ENCODE results near the gene TTC12.

Gene TTC12

GRCh38 chr11:113324250-113324649 is 9.9 kb downstream of the TTC12 start:
- no peak for DNase-seq (ENCODE audit: low read depth in 2 of 2)

DNA sequence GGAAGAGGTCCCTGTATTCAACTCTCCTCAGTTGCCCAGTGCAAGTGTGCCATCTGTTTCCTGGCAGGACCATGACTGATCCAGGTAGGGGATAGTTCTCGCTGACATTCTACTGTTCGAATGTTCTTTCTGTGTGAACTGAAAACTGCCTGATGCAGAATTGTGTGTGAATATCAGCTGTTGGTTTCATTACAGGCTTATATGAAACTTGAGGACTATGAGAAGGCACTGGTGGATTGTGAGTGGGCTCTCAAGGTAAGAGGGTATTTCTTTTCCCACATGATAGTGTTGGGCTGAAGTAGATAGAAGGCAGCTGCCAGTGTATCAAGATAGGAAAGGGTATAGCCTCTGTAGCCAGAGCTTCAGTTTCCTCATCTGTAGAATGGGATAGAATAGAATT is 15.3 kb downstream of the TTC12 start:
- DNase-seq (ENCODE audit: low read depth in 2 of 2), result no peak

DNA sequence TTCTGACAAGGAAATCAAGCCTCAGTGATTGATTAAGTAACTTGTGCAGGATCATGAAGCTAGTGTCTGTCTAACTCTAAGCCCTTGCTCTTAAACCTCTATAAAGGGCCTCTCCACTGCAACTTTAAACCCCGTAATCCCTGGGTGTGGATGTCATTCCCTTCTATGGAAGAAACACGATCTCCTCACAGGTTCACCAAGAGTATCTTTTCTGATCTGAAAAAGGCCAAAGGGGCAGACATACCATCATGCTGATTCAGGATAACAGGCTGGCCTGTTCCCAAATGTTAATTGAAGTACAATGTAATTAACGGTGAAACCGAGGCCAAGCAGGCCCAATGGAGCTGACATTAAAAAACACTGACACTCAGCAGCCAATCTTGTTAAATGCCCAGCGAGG is 17.1 kb downstream of the TTC12 start:
- DNase-seq (ENCODE audit: low read depth in 2 of 2), result no peak

- no peak for DNase-seq (ENCODE audit: low read depth in 2 of 2)
Observed at GRCh38 chr11:113332023-113332422, 17.6 kb downstream of the TTC12 start.

DNA sequence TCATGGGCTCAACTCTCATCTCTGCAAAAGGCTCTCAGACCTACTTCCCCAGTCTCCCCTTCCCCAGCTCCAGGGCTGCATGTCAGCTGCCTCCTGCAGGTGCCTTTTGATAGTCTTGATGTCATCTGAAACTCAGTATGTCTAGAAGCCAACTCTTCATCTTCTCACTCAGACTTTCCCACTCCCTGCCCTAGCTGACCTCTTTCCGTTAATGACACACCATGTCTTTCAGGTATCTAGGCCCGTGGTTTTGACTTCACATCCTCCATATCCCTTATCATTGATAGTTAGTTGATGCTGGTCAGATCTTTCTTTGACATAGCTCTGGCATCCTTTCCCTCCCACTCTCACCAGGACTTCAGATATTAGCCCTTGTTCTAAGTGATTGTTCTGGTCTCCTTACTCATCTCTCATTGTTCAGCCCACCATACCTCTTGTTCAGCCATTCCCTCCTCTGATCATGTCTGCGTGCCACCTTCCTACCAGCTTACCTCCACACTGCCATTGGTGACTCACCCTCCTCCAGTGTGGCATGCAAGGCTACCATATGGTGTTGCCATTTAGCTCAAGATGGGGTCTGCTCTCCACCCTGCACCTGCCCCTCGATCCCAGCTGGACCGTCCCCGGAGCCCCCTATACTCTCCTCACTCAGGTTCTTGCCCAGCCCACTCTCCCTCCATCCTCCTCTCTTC is 18.4 kb downstream of the TTC12 start:
- DNase-seq (ENCODE audit: low read depth in 2 of 2), result no peak

- no peak for DNase-seq (ENCODE audit: low read depth in 2 of 2)
Observed at GRCh38 chr11:113334183-113334582, 19.8 kb downstream of the TTC12 start.

- no peak for DNase-seq (ENCODE audit: low read depth in 2 of 2)
Observed at GRCh38 chr11:113338730-113339129, 24.3 kb downstream of the TTC12 start.

DNA sequence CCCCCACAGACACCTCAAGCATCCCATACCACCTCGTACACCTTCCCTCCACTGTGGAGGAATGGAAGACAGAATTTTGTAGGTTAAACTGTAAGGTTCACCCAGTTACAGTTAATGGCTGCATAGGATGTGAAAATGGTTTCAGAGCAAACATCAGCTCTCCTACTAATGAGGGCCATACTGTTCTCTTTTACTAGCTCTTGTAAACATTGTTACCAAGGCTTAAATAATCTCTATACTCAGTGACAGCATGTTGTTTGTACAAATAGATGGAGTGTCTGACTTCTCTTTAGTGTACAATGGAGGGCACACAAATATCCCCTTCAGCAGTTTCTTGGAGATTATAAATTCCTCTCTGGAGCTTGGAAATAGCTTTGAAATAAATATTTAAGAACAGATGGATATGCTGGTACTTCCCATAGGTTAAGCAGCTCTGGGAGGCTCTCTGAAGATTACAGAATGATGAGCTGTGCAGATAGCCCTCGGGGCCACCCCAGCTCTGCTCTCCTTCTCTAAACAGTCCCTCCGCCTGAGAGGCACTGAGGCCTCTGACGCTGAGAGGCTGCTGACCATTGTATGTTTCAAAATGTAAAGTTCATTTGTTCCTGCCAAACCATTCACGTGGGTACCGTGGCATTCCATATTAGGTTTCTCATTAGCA is 25.7 kb downstream of the TTC12 start:
- DNase-seq (ENCODE audit: low read depth in 2 of 2), result no peak

DNA sequence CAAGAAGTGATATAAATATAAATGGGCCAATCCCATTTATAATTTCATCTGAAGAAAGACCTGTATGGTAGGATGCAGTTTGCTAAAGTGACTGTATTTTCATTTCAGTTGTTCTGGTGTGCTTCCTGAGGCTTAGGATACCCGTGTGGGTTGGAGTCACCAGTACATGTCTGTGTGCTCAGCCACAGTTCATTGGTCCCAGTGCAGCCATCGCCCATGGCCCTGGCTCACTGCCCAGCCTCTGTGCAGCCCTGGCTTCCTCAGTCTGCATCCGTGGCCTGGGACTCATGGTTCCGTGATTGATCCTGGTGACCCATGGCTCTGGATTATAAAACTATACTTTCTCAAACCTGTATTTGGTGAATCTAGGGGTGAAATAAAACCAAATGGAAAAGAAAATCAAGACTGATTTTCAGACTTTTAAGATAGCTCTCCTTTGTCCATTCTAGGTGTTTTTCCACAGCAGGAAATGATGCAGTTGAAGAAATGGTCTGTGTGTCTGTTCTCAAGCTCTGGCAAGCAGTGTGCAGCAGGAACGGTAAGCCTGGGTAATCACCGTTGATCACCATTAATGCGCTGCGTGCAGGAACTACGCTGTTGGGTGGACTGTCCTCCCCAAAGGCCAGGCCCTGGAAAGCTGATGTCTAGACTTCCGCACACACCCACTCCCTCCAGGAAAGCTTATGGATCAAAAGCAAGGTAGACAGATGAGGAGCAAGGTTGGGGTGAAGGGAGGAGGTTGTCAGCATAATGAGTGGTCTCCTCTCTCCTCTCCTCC is 27.2 kb downstream of the TTC12 start:
- no peak for DNase-seq (ENCODE audit: low read depth in 2 of 2)

DNA sequence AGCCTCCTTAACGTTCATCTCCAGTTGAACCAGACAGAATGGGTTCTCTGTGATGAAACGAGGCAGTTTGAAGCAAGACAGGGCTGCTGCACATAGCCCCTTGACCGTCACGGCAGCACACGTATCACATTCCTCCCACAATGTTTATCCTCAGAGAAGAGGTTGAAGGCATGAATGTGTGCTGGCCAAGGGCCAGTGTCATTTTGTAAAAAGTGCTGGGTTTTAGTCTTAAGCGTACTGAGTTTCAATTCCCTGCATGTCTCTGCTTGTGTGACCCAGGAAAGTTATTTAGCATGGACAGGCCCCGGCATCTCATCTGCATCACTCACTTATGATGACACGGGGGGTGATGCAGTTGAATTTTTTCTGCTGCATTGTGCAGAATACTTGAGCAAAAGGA is 31.6 kb downstream of the TTC12 start:
- DNase-seq (ENCODE audit: low read depth in 2 of 2), result no peak

DNA sequence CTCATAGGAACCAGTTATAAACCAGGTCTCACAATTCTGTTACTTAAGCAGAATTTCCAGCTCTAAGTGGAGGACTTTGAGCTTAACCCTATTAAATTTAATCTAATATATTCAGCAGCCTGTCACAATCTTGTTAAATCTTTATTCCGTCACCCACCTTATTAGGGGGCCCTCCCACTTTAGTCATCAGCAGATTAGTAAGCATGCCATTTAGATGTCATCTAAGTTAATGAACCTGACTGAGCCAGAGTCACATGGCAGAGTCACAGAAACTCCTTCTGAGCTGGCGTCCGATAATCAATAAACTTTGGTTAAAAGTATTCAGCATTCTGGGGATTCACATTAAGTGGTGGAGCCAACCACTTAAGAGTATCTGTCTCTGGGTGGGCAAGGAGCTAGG is 35.1 kb downstream of the TTC12 start:
- DNase-seq (ENCODE audit: low read depth in 2 of 2), result no peak

DNA sequence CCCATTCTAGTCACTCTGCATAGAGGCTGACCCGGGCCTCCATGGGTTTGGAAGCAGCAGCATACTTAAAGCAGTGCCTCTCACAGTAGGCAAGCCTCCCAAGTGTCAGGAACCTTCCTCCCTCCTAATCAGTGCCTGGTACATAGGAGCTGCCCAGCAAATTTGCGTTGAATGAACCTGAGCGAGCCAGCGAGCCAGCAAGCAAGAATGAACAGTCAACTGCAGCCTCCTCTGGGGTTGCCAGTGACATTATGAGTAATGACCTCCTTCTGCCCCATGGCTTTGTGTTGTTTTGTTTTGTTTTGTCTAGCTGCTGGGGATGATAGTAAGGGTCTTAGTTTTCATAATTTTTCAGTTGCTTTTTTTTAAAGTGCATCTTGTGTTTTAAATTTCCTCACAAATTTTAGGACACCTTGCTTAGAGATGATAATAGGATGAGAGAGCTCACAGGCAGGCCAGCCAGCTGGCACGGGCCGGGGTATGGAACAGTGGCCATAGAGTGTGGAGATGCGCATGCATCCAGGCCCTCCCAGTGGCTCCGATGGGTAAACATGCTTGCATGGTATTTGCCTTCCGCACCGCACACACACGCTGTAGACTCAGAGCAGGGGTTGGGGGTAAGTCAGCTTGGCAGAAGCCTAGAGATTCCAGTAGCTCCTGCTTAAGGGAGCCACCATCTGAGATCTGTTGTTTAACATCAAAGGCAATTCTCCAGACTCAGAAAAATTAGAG is 36.1 kb downstream of the TTC12 start:
- no peak for DNase-seq (ENCODE audit: low read depth in 2 of 2)

DNA sequence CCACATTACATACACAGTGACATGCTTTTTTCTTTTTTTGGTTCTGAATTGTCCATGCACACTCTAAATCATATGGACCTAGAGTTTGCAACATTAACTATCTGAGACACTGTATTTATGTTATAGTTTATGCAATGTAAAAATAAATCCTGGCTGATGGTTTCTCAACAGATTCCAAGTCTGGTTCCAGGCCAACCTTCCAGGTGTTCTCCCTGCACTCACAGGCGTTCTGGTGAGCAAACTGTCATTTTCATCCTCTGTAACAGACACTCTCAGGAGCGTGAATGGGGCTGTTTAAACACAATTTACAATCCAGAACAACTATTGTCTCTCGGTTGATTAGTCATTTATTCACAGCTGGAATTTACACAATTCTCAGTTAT is 36.7 kb downstream of the TTC12 start:
- DNase-seq (ENCODE audit: low read depth in 2 of 2), result no peak

DNA sequence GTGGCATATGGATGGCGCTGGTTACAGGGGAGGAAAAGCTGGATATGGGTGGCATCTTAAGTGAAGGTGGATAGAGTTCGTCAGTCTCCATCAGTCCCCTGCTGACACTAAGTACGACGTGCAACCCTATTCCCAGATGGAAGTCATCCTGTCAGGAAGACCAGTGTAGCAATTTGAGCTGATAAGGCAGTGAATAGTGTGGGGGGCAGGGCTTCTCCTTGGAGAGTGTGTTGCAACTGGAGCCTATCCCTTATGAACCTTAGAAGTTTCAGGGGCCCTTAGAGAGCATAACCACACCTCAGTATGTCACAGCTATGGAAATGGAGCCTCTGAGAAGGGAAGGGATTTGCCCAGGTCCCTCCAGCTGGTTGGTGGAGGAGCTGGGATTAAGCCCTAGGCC is 37.1 kb downstream of the TTC12 start:
- DNase-seq (ENCODE audit: low read depth in 2 of 2), result no peak

GRCh38 chr11:113356203-113356602 is 41.8 kb downstream of the TTC12 start:
- no peak for DNase-seq (ENCODE audit: low read depth in 2 of 2)

- no peak for DNase-seq (ENCODE audit: low read depth in 2 of 2)
Observed at GRCh38 chr11:113363406-113363805, 49.0 kb downstream of the TTC12 start.

DNA sequence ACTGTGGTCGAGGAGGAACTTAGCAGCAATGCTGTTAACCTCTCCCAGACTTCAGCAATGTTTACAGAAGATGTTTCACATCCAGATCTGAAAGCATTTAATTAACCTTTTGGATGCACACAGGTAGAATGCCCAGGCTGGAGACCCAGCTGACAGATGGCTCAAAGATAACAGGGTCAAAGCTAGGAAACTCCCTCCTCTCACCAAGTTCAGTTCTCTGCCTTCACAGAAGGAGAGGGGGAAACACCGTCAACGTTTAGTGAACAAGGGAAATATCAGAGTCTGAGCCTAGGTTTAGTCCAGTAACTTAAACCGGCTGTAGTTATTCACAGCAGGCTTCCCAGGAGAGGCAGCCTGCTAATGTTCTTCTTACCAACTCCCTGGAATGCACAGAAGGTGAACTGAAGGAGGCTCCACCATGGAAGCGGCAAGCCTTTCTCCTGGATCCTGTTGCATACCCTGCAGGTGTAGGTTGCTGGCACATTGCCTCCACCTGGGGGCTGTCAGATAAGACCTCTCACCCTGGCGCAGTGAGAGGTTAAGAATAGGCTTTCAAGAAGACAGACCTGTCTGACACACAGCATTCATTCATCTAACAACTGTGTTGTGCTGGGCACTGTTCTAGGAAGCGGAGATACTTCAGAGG is 49.7 kb downstream of the TTC12 start:
- no peak for DNase-seq (ENCODE audit: low read depth in 2 of 2)

DNA sequence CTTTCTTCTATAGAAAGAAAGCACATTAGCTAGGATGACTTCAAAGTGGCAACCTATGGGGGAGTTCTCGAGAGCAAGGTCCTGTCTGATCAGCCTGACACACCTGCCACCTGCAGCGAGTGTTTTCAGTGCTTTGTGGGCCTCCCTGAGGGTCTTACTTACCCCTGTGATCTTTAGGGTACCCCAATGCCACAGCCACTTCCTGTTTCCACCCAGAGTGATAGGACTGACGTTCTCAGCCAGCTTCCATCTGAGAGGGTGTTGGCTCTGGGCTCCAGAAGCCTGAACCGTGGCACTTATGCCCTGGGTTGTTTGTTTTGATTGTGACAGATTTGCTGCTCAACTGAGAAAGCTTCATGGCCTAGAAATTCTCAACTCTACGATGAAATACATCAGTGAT is 51.5 kb downstream of the TTC12 start:
- DNase-seq (ENCODE audit: low read depth in 2 of 2), result no peak

GRCh38 chr11:113369411-113369810 is 55.0 kb downstream of the TTC12 start:
- no peak for DNase-seq (ENCODE audit: low read depth in 2 of 2)

DNA sequence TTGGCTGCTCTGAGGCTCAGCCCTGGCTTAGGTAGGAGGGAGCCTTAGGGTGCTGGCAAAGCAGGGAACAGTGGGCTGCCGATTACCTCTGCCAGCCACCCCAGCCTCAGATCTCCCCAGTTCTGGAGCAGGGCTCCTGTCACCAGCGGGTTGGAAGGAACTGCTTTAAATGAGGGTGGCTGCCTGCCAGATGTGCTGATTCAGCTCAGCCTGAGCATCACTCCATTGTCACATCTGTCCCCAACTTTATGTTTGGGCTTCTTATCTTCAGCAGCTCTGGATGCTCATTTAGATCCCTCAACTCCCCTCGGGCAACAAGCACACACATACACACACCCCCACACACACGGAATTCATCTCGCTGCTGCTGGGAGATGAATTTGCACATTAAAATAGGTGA is 56.3 kb downstream of the TTC12 start:
- no peak for DNase-seq (ENCODE audit: low read depth in 2 of 2)

DNA sequence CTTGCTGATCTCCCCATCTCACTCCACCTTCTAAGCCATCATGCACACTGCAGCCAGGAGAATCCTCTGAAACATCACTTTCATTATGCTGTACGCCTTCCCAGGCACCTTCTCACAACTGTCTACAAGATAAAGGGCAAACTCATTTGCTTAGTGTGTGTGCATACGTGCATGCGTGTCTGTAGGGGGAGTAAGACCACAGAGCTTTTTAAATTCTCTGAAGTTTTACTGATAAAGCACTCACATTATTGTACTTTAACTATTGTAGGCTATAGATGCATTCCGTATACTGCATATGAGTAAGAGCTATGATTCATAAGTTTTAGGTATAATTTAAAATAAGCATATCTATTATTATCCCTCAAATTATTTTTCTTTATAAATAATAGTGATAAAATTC is 57.9 kb downstream of the TTC12 start:
- DNase-seq (ENCODE audit: low read depth in 2 of 2), result no peak

DNA sequence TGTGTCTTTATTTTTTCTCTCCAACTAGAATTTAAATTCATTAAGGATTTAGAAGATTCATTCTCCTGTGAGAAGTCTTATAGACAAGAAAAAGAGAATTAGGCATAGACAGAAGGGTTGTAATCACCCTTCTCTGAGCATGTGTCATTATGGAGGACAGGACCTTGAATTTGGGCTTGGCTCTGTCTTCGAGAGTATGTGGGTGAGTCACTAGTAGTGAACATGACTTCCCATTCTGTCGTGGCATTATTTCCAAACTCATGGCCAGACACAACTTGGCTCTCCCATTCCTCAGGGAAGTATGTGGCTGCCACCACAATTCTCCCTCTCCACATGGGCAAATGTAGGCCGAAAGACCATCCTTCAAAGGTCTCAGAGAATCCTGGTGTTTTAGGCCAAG is 58.9 kb downstream of the TTC12 start:
- DNase-seq (ENCODE audit: low read depth in 2 of 2), result no peak
